ENCODE measurements around the gene PAOX. TPM values are rescaled to one million over a fixed set of nuclear protein-coding genes. Genes with fewer than 3 reads are reported as not detected.

PAOX gene
- total and polyA plus RNA-seq, 4 experiments from 2014 or later = 7.6 to 10.3 (median 9.3) TPM

DNA sequence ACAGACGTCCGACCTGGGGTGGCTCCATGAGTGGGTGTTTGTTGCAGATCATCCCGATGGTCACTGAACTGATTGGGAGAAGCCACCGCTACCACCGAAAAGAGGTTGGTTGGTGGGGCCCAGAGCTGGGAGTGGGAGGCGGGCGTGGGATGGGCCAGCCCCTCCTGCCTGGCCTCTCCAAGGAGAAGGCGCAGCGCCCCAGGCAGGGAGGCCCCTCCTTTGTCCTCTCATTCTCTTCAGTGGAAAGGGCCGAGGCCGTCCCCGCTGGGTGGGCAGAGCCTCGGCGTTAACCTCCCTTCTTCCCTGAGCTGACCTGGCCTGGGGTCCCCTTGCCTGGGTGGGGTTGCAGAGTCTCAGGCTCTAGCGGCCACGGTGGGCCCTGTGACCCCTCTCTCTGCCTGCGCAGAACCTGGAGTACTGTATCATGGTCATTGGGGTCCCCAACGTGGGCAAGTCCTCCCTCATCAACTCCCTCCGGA, 20.1 kb downstream of the PAOX start:
- no peak for DNase-seq
- Mint-ChIP-seq H3K27ac (no peak overlapping the region), H3K9me3 (no peaks in the 10 kb centered on the region), H3K4me1 (peaks cover 22 to 60% (median 35%) of the 10 kb centered on the region in 4 donors), H3K36me3 (peaks cover 34 to 57% of the 10 kb centered on the region in 2 donors), H3K4me3 (no peak overlapping the region), H3K27me3 (no peaks in the 10 kb centered on the region)
- no peak overlapping the region for H3K27ac ChIP-seq (ENCODE audit: low read depth, low read length)
- H3K36me3 ChIP-seq (ENCODE audit: insufficient read depth, low read length) = peaks cover 35% of the 10 kb centered on the region
- ChIA-PET CTCF (ENCODE audit: partially characterized antibody) (interaction anchor here (2.9 kb wide), 1 partner anchor 69 kb away, joined by 12 read pairs; no protein-coding TSS in a partner anchor), POLR2A (ENCODE audit: partially characterized antibody) (interaction anchor here (0.8 to 1.2 kb wide), 2 partner anchors 9 to 21 kb away, joined by 3 to 5 read pairs; no protein-coding TSS in a partner anchor)
- no peak overlapping the region for H3K4me3 ChIP-seq (ENCODE audit: low read length in 2 of 2)
- intact Hi-C loops (cut with micrococcal nuclease) = no loop called here
- H3K9me3 ChIP-seq (ENCODE audit: control insufficient read depth in 1 of 2, low read length in 2 of 2) = no peaks in the 10 kb centered on the region
- H3K27me3 ChIP-seq (ENCODE audit: insufficient read depth, low read length) = no peaks in the 10 kb centered on the region
- H3K4me1 ChIP-seq (ENCODE audit: insufficient read depth, low read length) = peaks cover 33% of the 10 kb centered on the region

DNA sequence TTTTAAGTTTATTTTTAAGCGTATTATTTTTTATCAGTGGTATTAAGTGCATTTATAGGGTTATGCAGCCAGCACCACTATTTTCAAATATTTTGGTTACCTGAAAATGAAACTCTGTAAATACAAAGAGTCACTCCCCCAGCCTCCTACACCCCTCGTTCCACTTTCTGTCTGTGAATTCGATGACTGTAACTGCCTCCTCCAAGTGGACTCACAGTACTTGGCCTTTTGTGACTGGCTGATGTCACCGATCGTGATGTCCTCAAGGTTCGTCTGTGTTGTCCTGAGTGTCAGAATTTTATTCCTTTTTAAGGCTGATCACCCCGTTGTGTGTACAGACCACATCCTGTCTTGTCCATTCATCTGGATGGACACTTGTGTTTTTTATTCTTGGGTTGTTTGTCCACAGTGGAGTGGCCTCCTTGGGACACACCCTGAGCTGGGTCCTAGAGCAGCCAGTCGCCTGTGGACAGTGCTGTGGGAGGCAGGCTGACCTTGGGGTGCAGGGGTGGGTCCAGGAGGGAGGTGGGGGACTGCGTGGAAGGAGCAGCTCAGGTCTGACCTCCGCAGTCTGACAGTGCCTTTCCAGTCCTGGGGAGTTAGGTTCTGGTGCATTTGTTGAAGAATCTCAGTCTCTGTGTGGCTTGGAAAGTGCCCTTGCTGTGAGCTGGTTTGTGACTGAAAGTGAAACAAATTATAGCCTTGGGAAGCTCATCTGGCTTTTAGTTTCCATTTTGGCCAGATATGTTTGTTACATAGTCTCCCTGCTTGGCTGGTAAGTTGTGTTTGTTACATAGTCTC, 21.8 kb downstream of the PAOX start:
- no peak overlapping the region for H3K4me3 ChIP-seq (ENCODE audit: low read length in 2 of 2)
- H3K27me3 ChIP-seq (ENCODE audit: insufficient read depth, low read length) = no peaks in the 10 kb centered on the region
- Mint-ChIP-seq H3K4me3 (peak overlapping the region in 3 of 8 donors; percentile 5 to 48 (median 16)), H3K27ac (peak overlapping the region in 6 of 7 donors; percentile 4 to 87 (median 67)), H3K36me3 (peaks cover 48 to 63% of the 10 kb centered on the region in 2 donors), H3K27me3 (no peaks in the 10 kb centered on the region), H3K9me3 (no peaks in the 10 kb centered on the region), H3K4me1 (peaks cover 26 to 53% (median 35%) of the 10 kb centered on the region in 4 donors)
- POLR2A ChIA-PET (ENCODE audit: partially characterized antibody) = no interaction called here
- DNase-seq = no peak
- intact Hi-C loops (cut with micrococcal nuclease) = no loop called here
- peaks cover 24% of the 10 kb centered on the region for H3K4me1 ChIP-seq (ENCODE audit: insufficient read depth, low read length)
- H3K9me3 ChIP-seq (ENCODE audit: control insufficient read depth in 1 of 2, low read length in 2 of 2) = no peaks in the 10 kb centered on the region
- H3K36me3 ChIP-seq (ENCODE audit: insufficient read depth, low read length) = peaks cover 44% of the 10 kb centered on the region
- no peak overlapping the region for H3K27ac ChIP-seq (ENCODE audit: low read depth, low read length)
- CTCF ChIA-PET (ENCODE audit: partially characterized antibody) = no interaction called here

DNA sequence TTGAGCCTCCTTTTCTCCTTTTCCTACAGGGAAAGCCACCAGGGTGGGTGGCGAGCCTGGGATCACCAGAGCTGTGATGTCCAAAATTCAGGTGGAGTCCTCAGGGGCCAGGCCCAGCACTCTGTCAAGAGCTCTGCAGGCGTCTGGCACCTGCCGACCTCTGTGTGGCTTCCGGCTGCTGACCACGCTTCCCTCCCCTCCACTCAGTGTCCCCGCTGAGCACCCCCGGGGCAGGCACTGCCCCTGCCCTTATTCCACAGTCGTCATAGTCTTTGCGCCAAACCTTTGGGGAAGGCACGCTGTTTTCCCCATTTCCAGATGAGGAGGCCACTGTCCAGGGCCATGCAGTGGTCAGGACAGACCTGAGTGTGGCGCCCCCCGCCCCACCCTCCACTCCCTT, 22.4 kb downstream of the PAOX start:
- ChIA-PET POLR2A (ENCODE audit: partially characterized antibody) (interaction anchor here (1.1 kb wide), 1 partner anchor 23 kb away, joined by 3 read pairs; no protein-coding TSS in a partner anchor), CTCF (ENCODE audit: partially characterized antibody) (no interaction called here)
- no peaks in the 10 kb centered on the region for H3K9me3 ChIP-seq (ENCODE audit: control insufficient read depth in 1 of 2, low read length in 2 of 2)
- no peaks in the 10 kb centered on the region for H3K27me3 Mint-ChIP-seq
- peaks cover 53 to 65% of the 10 kb centered on the region in 2 donors for H3K36me3 Mint-ChIP-seq
- H3K9me3 Mint-ChIP-seq = no peaks in the 10 kb centered on the region
- no peak overlapping the region for H3K27ac ChIP-seq (ENCODE audit: low read depth, low read length)
- H3K27me3 ChIP-seq (ENCODE audit: insufficient read depth, low read length) = no peaks in the 10 kb centered on the region
- H3K27ac Mint-ChIP-seq = peak overlapping the region in 2 of 7 donors; percentile 42 to 86
- H3K4me3 Mint-ChIP-seq = no peak overlapping the region
- peaks cover 30 to 53% (median 39%) of the 10 kb centered on the region in 4 donors for H3K4me1 Mint-ChIP-seq
- no peak overlapping the region for H3K4me3 ChIP-seq (ENCODE audit: low read length in 2 of 2)
- intact Hi-C loops (cut with micrococcal nuclease) = no loop called here
- peaks cover 39% of the 10 kb centered on the region for H3K36me3 ChIP-seq (ENCODE audit: insufficient read depth, low read length)
- DNase-seq = no peak
- H3K4me1 ChIP-seq (ENCODE audit: insufficient read depth, low read length) = peaks cover 19% of the 10 kb centered on the region

DNA sequence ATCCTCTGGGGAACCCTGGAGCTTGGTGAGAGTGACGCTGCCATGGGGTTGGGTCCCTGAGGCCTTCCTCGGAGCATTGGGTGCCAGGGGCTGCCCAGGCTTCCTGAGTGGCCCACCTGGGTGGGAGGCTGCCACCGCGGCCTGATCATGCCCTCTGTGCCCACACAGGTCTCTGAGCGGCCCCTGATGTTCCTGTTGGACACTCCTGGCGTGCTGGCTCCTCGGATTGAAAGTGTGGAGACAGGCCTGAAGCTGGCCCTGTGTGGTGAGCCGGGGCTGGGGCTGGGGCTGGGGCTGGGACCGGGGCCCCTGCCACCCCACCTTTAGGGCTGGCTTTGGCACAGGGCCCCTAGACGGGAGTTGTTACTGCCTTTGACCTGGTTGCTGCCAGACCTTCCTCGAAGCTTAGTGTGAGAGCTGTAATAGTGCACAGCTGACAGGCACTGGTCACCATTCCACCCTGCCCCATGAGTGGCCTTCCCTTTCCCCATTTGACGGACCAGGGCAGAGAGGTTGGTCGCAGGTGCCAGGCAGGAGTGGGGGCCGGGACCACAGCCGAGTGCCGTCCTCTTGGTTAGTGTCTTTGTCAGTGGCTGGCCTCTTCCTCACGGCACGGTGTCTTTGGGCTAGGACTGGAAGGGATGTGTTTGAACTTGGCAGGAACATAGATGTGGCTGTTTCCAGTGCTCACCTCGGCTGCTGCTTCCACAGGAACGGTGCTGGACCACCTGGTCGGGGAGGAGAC, 23.1 kb downstream of the PAOX start:
- Histone ChIP-seq H3K27me3 (ENCODE audit: insufficient read depth, low read length) (no peaks in the 10 kb centered on the region), H3K27ac (ENCODE audit: low read depth, low read length) (no peak overlapping the region), H3K36me3 (ENCODE audit: insufficient read depth, low read length) (peaks cover 39% of the 10 kb centered on the region), H3K9me3 (ENCODE audit: control insufficient read depth in 1 of 2, low read length in 2 of 2) (no peaks in the 10 kb centered on the region), H3K4me1 (ENCODE audit: insufficient read depth, low read length) (peaks cover 19% of the 10 kb centered on the region), H3K4me3 (ENCODE audit: low read length in 2 of 2) (no peak overlapping the region)
- Mint-ChIP-seq H3K4me3 (no peak overlapping the region), H3K4me1 (peaks cover 30 to 52% (median 40%) of the 10 kb centered on the region in 4 donors), H3K36me3 (peaks cover 56 to 64% of the 10 kb centered on the region in 2 donors), H3K9me3 (peaks cover 0 to 1% (median 0%) of the 10 kb centered on the region in 8 donors), H3K27ac (peak overlapping the region in 1 of 7 donors; percentile 50), H3K27me3 (no peaks in the 10 kb centered on the region)
- no peak for DNase-seq
- intact Hi-C loops (cut with micrococcal nuclease) = no loop called here
- CTCF ChIA-PET (ENCODE audit: partially characterized antibody) = no interaction called here
- POLR2A ChIA-PET (ENCODE audit: partially characterized antibody) = interaction anchor here (1.1 kb wide), 1 partner anchor 24 kb away, joined by 3 read pairs; no protein-coding TSS in a partner anchor

DNA sequence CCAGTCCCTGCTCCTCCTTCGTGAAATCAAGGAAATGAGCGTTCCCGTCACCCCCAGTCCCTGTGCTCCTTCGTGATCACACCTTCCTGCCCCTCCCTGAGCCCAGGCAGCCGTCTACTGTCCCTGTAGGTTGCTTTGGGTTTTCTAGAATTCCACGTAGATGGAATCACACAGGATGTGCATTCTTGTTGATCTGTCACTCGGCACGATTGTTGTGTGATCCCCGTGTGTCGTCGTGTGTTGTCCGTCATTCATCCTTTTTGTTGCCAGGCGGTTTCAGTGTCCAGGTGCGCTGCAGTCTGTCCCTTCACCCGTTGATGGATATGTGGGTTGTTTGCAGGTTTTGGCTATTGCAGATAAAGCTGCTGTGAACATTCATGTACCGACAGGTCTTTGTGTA, 24.3 kb downstream of the PAOX start:
- H3K27me3 Mint-ChIP-seq = no peaks in the 10 kb centered on the region
- H3K4me1 ChIP-seq (ENCODE audit: insufficient read depth, low read length) = peaks cover 19% of the 10 kb centered on the region
- peaks cover 32 to 51% (median 44%) of the 10 kb centered on the region in 4 donors for H3K4me1 Mint-ChIP-seq
- no peak overlapping the region for H3K27ac ChIP-seq (ENCODE audit: low read depth, low read length)
- no peak overlapping the region for H3K27ac Mint-ChIP-seq
- intact Hi-C loops (cut with micrococcal nuclease) = no loop called here
- ChIA-PET CTCF (ENCODE audit: partially characterized antibody) (interaction anchor here (1.3 kb wide), 1 partner anchor 74 kb away, joined by 4 read pairs; no protein-coding TSS in a partner anchor), POLR2A (ENCODE audit: partially characterized antibody) (no interaction called here)
- no peak for DNase-seq
- H3K9me3 ChIP-seq (ENCODE audit: control insufficient read depth in 1 of 2, low read length in 2 of 2) = no peaks in the 10 kb centered on the region
- H3K36me3 ChIP-seq (ENCODE audit: insufficient read depth, low read length) = peaks cover 33% of the 10 kb centered on the region
- H3K9me3 Mint-ChIP-seq = peaks cover 0 to 1% (median 0%) of the 10 kb centered on the region in 8 donors
- no peak overlapping the region for H3K4me3 Mint-ChIP-seq
- no peak overlapping the region for H3K4me3 ChIP-seq (ENCODE audit: low read length in 2 of 2)
- peaks cover 58 to 65% of the 10 kb centered on the region in 2 donors for H3K36me3 Mint-ChIP-seq
- no peaks in the 10 kb centered on the region for H3K27me3 ChIP-seq (ENCODE audit: insufficient read depth, low read length)

DNA sequence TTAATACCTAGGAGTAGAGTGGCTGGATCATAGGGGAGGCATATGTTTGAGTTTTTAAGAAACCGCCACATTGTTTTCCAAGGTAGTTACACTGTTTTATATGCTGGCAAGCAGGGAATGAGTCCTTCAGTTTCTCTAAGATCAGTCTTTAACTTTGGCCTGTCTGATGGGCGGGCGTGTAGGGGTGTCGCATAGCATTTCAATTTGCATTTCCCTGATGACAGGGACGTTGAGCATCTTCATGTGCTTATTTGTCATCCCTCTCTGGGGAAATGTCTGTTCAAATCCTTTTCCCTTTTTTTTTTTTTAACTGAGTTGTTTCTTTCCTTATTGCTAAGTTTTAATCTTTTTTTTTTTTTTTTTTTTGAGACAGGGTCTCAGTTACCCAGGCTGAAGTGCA, 24.7 kb downstream of the PAOX start:
- no peaks in the 10 kb centered on the region for H3K27me3 ChIP-seq (ENCODE audit: insufficient read depth, low read length)
- Mint-ChIP-seq H3K36me3 (peaks cover 61 to 66% of the 10 kb centered on the region in 2 donors), H3K9me3 (peaks cover 0 to 1% (median 0%) of the 10 kb centered on the region in 8 donors), H3K4me1 (peaks cover 36 to 54% (median 46%) of the 10 kb centered on the region in 4 donors), H3K27ac (no peak overlapping the region), H3K27me3 (no peaks in the 10 kb centered on the region), H3K4me3 (no peak overlapping the region)
- peaks cover 29% of the 10 kb centered on the region for H3K36me3 ChIP-seq (ENCODE audit: insufficient read depth, low read length)
- H3K27ac ChIP-seq (ENCODE audit: low read depth, low read length) = no peak overlapping the region
- POLR2A ChIA-PET (ENCODE audit: partially characterized antibody) = interaction anchor here (0.7 kb wide), 1 partner anchor 22 kb away, joined by 4 read pairs; no protein-coding TSS in a partner anchor
- no peaks in the 10 kb centered on the region for H3K9me3 ChIP-seq (ENCODE audit: control insufficient read depth in 1 of 2, low read length in 2 of 2)
- intact Hi-C loops (cut with micrococcal nuclease) = no loop called here
- no peak for DNase-seq
- H3K4me3 ChIP-seq (ENCODE audit: low read length in 2 of 2) = no peak overlapping the region
- H3K4me1 ChIP-seq (ENCODE audit: insufficient read depth, low read length) = peaks cover 19% of the 10 kb centered on the region
- CTCF ChIA-PET (ENCODE audit: partially characterized antibody) = interaction anchor here (1.3 kb wide), 1 partner anchor 75 kb away, joined by 4 read pairs; no protein-coding TSS in a partner anchor
